ENCODE measurements around the gene LRRC8C.

GRCh38 chr1:89705901-89706699 is 73.2 kb downstream of the LRRC8C start:
- no peak for TF ChIP-seq POLR2A (IDR thresholded peaks at IDR 0.05)
- TF ChIP-seq CTCF (IDR thresholded peaks at IDR 0.05 in 8 of 11, conservative IDR thresholded peaks at IDR 0.05 in 3 of 11) = no peak

All from spleen (tissue), 7 donors.